Measurements from ENCODE around the gene STX1A.
"Not testable (repeated sequence)": the region's sequence is repeated elsewhere in the genome, so short reads cannot be mapped to it uniquely, and the experiment has no call there.

STX1A gene

GRCh38 chr7:73681031-73681430 is 38.4 kb downstream of the STX1A start:
- no peak for DNase-seq

GRCh38 chr7:73680501-73680900 is 39.0 kb downstream of the STX1A start:
- no peak for DNase-seq

- DNase-seq: no peak
Measured at GRCh38 chr7:73679709-73680108, 39.8 kb downstream of the STX1A start.

GRCh38 chr7:73678862-73679261 is 40.6 kb downstream of the STX1A start:
- DNase-seq: no peak

GRCh38 chr7:73676062-73676461 is 43.4 kb downstream of the STX1A start:
- not testable (repeated sequence) for DNase-seq

GRCh38 chr7:73674468-73675124 is 44.9 kb downstream of the STX1A start:
- DNase-seq: no peak

GRCh38 chr7:73671857-73672445 is 47.5 kb downstream of the STX1A start:
- no peak for DNase-seq

- DNase-seq: no peak
Measured at GRCh38 chr7:73671322-73671661, 48.2 kb downstream of the STX1A start.

GRCh38 chr7:73669858-73670385 is 49.5 kb downstream of the STX1A start:
- no peak for DNase-seq

GRCh38 chr7:73669288-73669701 is 50.2 kb downstream of the STX1A start:
- DNase-seq: no peak

- DNase-seq: no peak
Measured at GRCh38 chr7:73668886-73669230, 50.6 kb downstream of the STX1A start.

- DNase-seq: no peak
Measured at GRCh38 chr7:73668103-73668885, 51.2 kb downstream of the STX1A start.

GRCh38 chr7:73667344-73668102 is 51.9 kb downstream of the STX1A start, which contains the start of gene VPS37D:
Gene VPS37D (plus strand): TSS chr7:73667831. CDS start chr7:73667959, 128 bp downstream.
- DNase-seq: peak; percentile 79

- DNase-seq: no peak
Measured at GRCh38 chr7:73663033-73663432, 56.4 kb downstream of the STX1A start.

GRCh38 chr7:73660594-73660993 is 58.9 kb downstream of the STX1A start:
- DNase-seq: not testable (repeated sequence)

- no peak for DNase-seq
Measured at GRCh38 chr7:73659983-73660382, 59.5 kb downstream of the STX1A start.

GRCh38 chr7:73655309-73655708 is 64.2 kb downstream of the STX1A start:
- not testable (repeated sequence) for DNase-seq

GRCh38 chr7:73652541-73652949 is 66.9 kb downstream of the STX1A start:
- no peak for DNase-seq

- no peak for DNase-seq
Measured at GRCh38 chr7:73650524-73650923, 68.9 kb downstream of the STX1A start.

GRCh38 chr7:73649576-73649975 is 69.9 kb downstream of the STX1A start:
- no peak for DNase-seq
